Stimulated activated CD4-positive, alpha-beta T cell treated with anti-CD3 and anti-CD28 coated beads, Interleukin-1b, Interleukin-23, amount 100 ng/mL, for 4 hours (primary cell): Measurements from ENCODE around the gene INTS6L.
A peak's percentile ranks its signal among the peaks of the same experiment; 100 is the strongest.
"Not testable (repeated sequence)": the region's sequence is repeated elsewhere in the genome, so short reads cannot be mapped to it uniquely, and the experiment has no call there.

Experiments used
- DNase-seq, 2 donors: peaks; one replicate each; pipeline ENCODE4 v3.0.0-alpha.2; 2020; ENCODE audit warnings: low read depth in 2 of 2

The INTS6L gene

DNA sequence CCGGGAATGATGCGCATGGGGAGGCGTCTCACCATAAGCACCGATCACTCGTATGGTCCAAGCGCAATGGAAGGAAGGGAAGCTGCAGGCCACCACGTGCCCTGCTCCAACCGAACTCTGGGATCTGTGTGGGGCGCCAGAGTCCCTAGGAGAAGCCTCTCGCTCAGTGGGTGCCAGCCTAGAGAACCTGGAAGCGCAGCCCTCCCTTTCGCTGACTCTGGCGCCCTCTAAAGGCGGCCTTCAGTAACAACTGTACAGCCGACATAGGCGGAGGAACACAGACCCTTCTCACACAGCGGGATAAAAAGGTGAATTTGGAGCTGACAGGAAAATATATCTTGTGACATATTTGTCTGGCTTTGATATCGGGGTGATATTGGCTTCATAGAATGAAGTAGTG lies 76.0 kb downstream of the INTS6L start:
- DNase-seq = peak; percentile 21 to 40

DNA sequence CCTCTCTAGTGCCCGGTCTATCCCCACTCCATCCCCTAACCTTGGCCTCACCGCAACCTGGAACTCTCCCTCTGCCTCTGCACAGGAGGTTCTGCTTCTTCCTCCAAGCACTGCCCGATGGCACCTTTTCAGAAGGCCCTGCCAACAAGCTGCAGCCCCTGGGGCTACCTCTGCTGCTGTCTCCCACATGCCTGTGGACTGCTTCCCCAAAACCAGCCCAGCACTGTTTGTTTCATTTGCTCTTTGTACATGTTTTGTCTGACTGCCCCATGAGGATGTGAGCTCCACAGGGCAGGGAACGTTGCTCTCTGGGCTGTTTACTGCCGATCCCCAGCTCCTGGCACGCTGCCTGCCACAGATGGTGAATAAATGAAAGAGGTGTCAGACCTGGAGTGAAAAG lies 85.4 kb downstream of the INTS6L start:
- no peak for DNase-seq

DNA sequence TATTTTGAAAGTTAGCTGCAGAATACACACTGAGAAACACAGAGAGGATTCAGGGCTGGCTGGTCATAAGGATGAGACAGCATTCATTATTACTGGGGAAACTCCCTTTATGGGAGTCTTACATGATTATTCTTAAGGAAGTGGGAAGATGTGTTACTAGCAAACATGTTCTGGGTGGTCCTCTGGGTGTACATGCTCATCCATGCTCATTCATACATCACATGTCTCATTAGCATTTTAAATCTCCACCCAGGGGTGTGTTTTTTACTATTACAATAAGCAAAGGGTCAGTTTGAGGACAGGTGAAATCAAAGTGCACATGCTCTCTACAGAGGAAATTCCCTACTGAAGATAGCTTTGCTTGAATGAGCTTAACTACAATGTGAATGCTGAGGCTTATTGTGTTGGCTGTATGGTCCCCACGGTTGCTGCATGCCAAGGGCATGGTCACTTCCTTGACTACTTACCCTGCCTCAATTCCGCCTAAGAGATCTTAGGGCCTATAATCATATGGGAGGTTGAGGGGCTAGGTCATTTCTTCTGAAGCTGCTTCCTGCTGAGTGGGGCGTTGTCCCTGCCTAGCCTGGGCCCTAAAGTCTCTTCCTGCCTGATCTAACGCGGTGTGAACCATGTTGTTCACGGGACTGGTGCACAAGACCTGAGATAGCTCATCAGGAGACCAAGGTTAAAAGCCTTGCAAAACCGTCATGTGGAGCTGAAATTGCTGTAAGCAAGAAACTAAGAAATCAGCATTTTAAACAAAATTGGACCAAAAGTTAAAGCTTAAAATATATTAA lies 104.1 kb downstream of the INTS6L start:
- DNase-seq = not testable (repeated sequence)

DNA sequence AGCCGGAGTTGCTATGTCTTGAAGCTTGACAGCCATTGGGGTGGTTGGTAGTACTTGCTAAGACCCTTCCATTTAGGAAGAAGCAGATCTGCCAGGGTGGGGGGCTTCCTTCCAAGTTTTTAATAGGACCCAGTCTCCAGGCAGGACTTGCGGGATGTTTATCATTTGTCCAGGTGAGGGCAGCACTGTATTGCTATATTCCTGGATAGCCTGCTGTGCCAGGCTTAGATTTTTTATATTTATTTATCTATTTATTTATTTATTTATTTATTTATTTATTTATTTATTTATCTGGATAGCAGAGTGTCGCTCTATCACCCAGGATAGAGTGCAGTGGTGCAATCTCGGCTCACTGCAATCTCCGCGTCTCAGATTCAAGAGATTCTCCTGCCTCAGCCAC lies 105.5 kb downstream of the INTS6L start:
- no peak for DNase-seq

DNA sequence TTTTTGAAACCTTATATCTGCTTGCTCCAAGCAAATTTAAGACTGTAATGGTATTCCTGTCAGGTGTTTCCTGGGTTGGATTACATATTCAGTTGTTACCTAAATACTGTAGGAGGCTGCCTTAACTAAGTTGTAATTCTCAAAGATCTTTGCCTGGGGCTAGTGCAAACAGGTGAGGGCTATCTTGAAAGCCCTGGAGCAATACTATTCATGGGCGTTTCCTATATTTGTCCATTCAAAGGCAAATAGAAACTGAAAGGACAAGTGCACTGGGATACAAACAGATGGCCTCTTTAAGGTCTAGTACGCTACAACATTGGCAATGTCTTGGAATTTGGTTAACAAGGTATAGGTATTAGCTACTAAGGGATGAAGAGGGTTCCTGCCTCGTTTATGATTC lies 108.9 kb downstream of the INTS6L start:
- DNase-seq = no peak
